GM19351 (cell line): ENCODE results near the gene PRDM15.

ENCODE experiments used
- ATAC-seq: cut with Tn5 transposase; IDR thresholded peaks from one replicate; pipeline ENCODE4 v1.9.1; 2021; ENCODE audit warnings: mild to moderate bottlenecking, moderate library complexity; ENCODE audit not compliant: unreplicated experiment

PRDM15 gene

DNA sequence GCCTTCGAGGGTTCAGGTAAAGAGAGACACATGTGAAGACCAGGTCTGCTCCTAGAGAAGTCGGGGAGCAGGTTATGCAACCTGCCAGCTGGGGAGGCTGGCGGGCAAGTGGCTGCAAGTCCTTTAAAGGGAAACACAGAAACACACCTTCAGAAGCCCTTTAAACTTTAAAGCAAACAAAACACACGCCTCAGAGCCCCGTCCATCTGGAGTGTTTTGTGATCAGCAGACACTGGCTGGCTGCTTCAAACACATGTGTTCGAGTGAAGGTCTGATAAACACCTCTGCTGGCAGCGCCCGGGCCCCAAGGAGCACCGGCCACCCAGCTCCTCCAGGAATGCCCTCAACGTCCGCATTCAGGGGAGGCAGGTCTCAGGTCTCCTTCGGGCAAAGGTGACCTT is 127.5 kb downstream of the PRDM15 start:
- no peak for ATAC-seq

DNA sequence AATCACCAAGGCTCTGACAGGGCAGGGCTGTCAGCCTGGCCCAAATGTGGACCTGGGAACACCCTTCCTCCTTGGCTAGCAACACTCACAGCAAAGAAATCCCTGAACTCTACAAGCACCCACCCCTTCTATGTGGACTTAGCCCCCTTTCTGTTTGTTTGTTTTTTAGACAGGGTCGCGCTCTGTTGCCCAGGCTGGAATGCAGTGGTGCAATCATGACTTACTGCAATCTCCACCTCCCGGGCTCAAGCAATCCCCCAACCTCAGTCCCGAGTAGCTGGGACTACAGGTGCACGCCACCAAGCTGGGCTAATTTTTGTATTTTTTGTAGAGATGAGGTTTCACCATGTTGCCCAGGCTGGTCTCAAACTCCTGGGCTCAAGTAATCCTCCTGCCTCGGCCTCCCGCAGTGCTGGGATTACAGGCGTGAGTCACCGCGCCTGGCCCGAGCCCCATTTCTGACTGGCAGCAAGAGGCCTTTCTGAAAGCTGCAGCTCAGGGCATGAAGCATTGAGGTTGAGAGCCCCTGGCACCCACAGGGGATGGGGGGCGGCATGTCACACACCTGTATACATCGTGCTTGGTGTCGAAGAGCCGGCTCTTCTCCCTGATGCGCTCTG is 128.5 kb downstream of the PRDM15 start:
- no peak for ATAC-seq

DNA sequence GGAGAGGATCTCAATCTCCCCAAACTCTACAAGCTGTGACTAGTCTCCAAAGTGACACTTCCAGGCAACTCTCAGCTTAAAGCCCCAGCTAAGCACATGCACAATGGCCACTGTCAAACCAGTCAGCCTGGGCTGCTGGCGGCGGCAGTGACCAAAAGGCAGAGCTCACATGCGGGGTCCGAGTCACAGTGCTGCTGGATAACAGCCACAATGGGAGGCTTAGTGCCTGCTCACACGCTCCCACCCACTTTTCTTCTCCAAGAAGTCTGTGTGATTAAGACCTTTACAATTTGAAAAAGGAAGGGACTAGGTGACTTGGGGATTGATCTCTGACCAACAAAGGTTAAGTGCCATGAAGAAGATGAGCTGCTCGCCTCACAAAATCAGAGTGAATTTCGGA is 129.1 kb downstream of the PRDM15 start:
- ATAC-seq = no peak

DNA sequence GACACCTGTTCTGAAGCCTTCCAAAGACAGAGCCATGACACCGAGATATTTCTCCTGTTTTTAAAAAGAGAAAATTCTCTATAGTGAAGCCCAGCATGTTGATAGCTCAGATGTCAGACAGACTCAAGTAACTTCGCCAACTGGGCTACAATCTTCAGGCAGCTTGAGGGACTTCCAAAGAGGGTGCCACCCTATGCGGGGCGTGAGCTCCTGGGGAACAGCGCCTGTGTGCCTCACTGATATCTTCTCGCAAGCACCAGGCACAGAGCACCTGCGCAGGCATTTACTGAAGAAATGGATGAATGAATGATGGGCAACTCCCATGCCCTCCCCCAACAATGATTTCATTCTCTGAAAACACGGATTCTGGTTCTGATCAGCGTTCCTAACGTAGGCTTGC is 129.9 kb downstream of the PRDM15 start:
- no peak for ATAC-seq
